Body of pancreas (tissue), 4 donors: ENCODE data around the gene RXRB. TPM values are rescaled to one million over a fixed set of nuclear protein-coding genes. Genes with fewer than 3 reads are reported as not detected.

Experiments
- ATAC-seq: fragments of 150-250 bp; one replicate; pipeline ENCODE4 v1.9.1; 2016
- DNase-seq, 4 donors: peaks; one replicate each; pipeline ENCODE4 v3.0.0-alpha.2; 2019
- H3K27ac ChIP-seq, 4 donors: fragments of 200-600 bp; sonication (generic); 1 replicate in 3 of 4; 2 replicates in 1 of 4; pipeline versions ENCODE4 v1.5.1 to v1.6.1; 2016 to 2019; ENCODE audit warnings: mild to moderate bottlenecking in 1 of 4, mixed read lengths in 1 of 4, moderate library complexity in 1 of 4
- H3K27me3 ChIP-seq, 2 donors: fragments of 200-600 bp; sonication (generic); one replicate each; pipeline ENCODE4 v1.6.0; 2016; ENCODE audit warnings: mild to moderate bottlenecking in 1 of 2
- H3K36me3 ChIP-seq, 2 donors: fragments of 200-600 bp; sonication (generic); replicated peaks in 1 of 2; 2 replicates each; pipeline ENCODE4 v1.5.1; 2016; ENCODE audit warnings: low read depth in 2 of 2; ENCODE audit not compliant: insufficient read depth in 1 of 2
- H3K4me1 ChIP-seq: fragments of 200-600 bp; sonication (generic); one replicate; pipeline ENCODE4 v1.6.0; 2016
- H3K4me3 ChIP-seq, 2 donors: fragments of 200-600 bp; sonication (generic); 1 replicate in 1 of 2; 2 replicates in 1 of 2; pipeline ENCODE4 v1.5.1; 2016 to 2019
- H3K9me3 ChIP-seq, 3 donors: fragments of 200-600 bp; sonication (generic); 1 replicate in 2 of 3; 2 replicates in 1 of 3; pipeline ENCODE4 v1.5.1; 2016
- CTCF ChIP-seq, 7 experiments: fragments of 450-650 bp in 4 of 7; fragments of 200-600 bp in 3 of 7; sonication (generic) in 3 of 7; IDR thresholded peaks; one replicate each; pipeline ENCODE4 v1.5.1; 2016 to 2019; ENCODE audit warnings: antibody characterized with exemption in 7 of 7
- POLR2A ChIP-seq, 3 donors: fragments of 450-650 bp; IDR thresholded peaks; one replicate each; pipeline ENCODE4 v1.6.1; 2016; ENCODE audit warnings: antibody characterized with exemption in 3 of 3, mild to moderate bottlenecking in 2 of 3
- WGBS, 2 donors: methylation state at CpG; one replicate each; pipeline ENCODE4 v1.1.5; 2017; 5-methylcytosine and 5-hydroxymethylcytosine counted together
- intact Hi-C: fragments of 100-400 bp; cut with DNase I; formaldehyde crosslinking; loops from one replicate; pipeline ENCODE4 v1.15.1; 2023
- total RNA-seq, 2 donors: library from RNA; depleted of rRNA; stranded (reverse); fragments of >200 nt; gene quantifications; one replicate each; pipeline ENCODE4 v1.1.0, GENCODE V29; 2016

RXRB gene
- total RNA-seq, 2 donors from 2014 or later, result 17.1 to 21.0 TPM

DNA sequence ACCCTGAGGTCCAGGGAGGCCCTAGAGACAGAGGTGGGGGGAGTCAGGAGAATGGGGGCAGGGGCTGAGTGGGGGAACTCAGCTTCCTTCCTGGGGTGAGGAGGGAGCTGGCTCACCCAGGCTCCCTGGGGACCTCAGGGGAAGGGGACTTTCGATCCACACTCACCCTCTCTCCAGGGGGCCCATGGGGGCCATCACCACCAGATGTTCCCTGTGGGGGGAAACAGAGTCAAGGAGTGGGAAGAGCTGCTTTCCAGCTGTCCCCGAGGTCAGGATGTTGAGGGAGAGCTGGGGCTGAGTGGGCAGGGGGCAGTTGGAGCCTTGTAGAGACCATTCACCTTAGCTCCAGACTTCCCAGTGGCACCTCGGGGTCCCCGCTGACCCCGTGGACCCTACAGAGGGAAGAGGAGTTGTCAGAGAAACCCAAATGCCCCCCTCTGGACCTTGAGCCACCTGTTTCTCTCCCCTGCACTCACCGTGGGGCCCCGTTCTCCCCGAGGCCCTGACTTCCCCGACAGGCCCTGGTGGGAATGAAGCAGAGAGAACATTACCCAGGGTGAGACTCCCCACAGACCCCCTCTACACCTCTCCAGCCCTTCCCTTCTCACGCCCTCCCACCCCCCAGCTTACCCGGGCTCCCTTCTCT, 26.8 kb downstream of the RXRB start:
- no peak for DNase-seq
- Histone ChIP-seq H3K36me3 (no peaks in the 10 kb centered on the region), H3K4me3 (no peak overlapping the region), H3K9me3 (no peaks in the 10 kb centered on the region), H3K27ac (no peak overlapping the region), H3K27me3 (no peaks in the 10 kb centered on the region), H3K4me1 (no peaks in the 10 kb centered on the region)
- intact Hi-C loops, result no loop called here
- no peak for ATAC-seq
- no peak for TF ChIP-seq POLR2A (IDR thresholded peaks at IDR 0.05)
- TF ChIP-seq CTCF (IDR thresholded peaks at IDR 0.05), result no peak
- 49 to 56% methylated on average over 11 of the region's 11 CpGs for WGBS, 2 donors

- DNase-seq, result peak in 1 of 4 donors; percentile 24
- Histone ChIP-seq H3K27me3 (no peaks in the 10 kb centered on the region), H3K9me3 (no peaks in the 10 kb centered on the region), H3K27ac (no peak overlapping the region), H3K4me3 (no peak overlapping the region), H3K4me1 (no peaks in the 10 kb centered on the region), H3K36me3 (no peaks in the 10 kb centered on the region)
- TF ChIP-seq CTCF (IDR thresholded peaks at IDR 0.05) (peak in 6 of 7 experiments; percentile 21 to 58 (median 44)), POLR2A (IDR thresholded peaks at IDR 0.05) (no peak)
- WGBS, 2 donors, result 32 to 43% methylated on average over 12 to 16 of the region's 16 CpGs
- ATAC-seq, result peak; percentile 46
- intact Hi-C loops, result no loop called here
Measured at GRCh38 chr6:33172688-33173534, 27.6 kb downstream of the RXRB start.

DNA sequence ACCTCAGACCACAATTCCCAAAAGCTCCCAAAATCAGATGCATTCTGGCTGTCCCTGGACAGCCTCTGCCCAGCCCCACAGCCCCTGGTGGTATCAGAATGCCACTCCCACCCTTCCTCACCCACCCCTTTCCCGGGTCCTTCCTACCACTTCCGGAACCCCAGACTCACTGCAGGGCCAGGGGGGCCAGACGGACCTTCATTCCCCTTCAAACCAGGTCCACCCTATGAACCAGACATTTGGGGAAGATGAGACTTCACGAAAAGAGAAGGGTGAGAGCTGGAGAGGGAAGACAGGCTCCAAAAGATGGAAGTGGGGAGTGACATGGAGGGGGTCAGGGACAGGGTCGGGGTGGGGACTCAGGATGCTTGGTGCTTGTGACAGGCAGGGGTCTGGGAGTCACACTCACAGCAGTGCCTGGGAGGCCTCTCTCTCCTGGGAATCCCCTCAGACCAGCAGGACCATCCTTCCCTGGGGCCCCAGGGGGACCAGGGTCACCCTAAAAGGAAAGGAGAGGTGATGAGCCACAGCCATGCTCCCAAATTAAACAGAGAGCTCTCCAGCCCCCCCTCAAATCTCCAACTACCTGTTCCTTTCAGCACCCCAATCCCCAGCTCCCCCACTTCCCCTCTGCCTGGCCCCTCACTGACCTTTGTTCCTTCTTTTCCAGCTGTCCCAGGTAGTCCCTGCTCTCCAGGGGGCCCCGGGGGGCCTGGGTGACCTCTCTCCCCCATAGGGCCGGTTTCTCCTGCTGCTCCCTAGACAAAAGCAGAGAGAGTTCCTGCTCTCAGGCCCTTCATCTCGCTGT, 28.4 kb downstream of the RXRB start:
- 44 to 49% methylated on average over 8 of the region's 8 CpGs for WGBS, 2 donors
- Histone ChIP-seq H3K27ac (no peak overlapping the region), H3K9me3 (no peaks in the 10 kb centered on the region), H3K4me3 (no peak overlapping the region), H3K36me3 (no peaks in the 10 kb centered on the region), H3K27me3 (no peaks in the 10 kb centered on the region), H3K4me1 (no peaks in the 10 kb centered on the region)
- ATAC-seq (no peak), DNase-seq (no peak)
- TF ChIP-seq POLR2A (IDR thresholded peaks at IDR 0.05) (no peak), CTCF (IDR thresholded peaks at IDR 0.05) (no peak)
- intact Hi-C loops, result no loop called here

DNA sequence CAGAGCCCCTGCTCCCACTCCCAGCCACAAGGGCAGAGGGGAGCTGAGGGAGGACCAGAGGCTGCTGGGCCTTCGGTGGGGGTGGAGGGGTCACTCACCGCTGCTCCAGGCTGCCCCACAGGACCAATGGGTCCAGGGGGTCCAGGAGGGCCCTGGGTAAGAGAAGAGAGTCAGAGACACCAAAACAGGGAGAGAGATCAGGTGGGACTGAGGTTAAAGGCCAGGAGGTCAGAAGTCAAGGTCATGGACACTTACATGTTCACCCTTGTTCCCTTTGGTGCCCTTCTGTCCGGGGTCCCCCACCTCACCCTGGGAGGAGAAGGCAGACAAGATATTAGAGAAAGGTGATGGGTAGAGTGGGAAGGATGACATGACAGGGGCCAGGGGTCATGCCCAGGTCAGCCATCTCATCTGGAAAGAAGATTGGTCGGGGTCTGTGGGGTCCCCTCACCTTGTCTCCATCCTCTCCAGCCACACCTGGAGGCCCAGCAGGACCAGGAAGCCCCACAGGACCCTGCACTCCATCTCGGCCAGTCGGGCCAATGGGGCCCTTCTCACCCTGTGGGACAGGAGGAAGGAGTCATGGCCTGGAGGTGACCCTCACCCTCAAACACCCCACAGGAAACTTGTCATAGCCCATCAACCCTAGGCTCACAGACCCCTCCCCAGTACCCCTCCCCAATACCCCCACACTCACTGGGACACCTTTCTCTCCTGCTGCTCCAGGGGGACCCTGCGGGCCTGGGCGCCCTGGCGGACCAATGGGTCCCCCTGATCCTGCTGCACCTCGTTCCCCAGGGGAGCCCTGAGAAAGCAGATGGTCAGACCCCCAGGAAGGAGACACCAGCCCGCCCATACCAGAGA, 29.2 kb downstream of the RXRB start:
- DNase-seq (no peak), ATAC-seq (no peak)
- intact Hi-C loops, result no loop called here

More for the DNA sequence above, 29.2 kb downstream of the RXRB start:
- TF ChIP-seq CTCF (IDR thresholded peaks at IDR 0.05) (no peak), POLR2A (IDR thresholded peaks at IDR 0.05) (no peak)
- Histone ChIP-seq H3K9me3 (no peaks in the 10 kb centered on the region), H3K4me3 (no peak overlapping the region), H3K4me1 (no peaks in the 10 kb centered on the region), H3K27ac (no peak overlapping the region), H3K27me3 (no peaks in the 10 kb centered on the region), H3K36me3 (no peaks in the 10 kb centered on the region)
- WGBS, 2 donors, result 70% methylated on average over 7 to 10 of the region's 11 CpGs
